Stomach smooth muscle (tissue), 2 donors: Measurements from ENCODE around the gene ENC1.

Experiments used
- H3K27ac ChIP-seq: one replicate; pipeline ENCODE4 v1.7.0; 2013; ENCODE audit warnings: mild to moderate bottlenecking, low read length, inconsistent platforms
- H3K27me3 ChIP-seq, 2 donors: one replicate each; pipeline ENCODE4 v1.7.0; 2013; ENCODE audit warnings: low read length in 2 of 2; ENCODE audit not compliant: insufficient read depth in 2 of 2, control insufficient read depth in 1 of 2
- H3K36me3 ChIP-seq, 2 donors: one replicate each; pipeline ENCODE4 v1.7.0; 2013; ENCODE audit warnings: low read length in 2 of 2; ENCODE audit not compliant: control insufficient read depth in 2 of 2, insufficient read depth in 2 of 2
- H3K4me1 ChIP-seq: one replicate; pipeline ENCODE4 v1.7.0; 2013; ENCODE audit warnings: low read length; ENCODE audit not compliant: control insufficient read depth, insufficient read depth
- H3K4me3 ChIP-seq, 2 donors: one replicate each; pipeline ENCODE4 v1.7.0; 2013; ENCODE audit warnings: low read length in 2 of 2
- H3K9ac ChIP-seq, 2 donors: one replicate each; pipeline ENCODE4 v1.7.0; 2013; ENCODE audit warnings: low read length in 2 of 2, mild to moderate bottlenecking in 1 of 2
- H3K9me3 ChIP-seq, 2 donors: one replicate each; pipeline ENCODE4 v1.7.0; 2013; ENCODE audit warnings: low read length in 2 of 2; ENCODE audit not compliant: control insufficient read depth in 2 of 2
- donor health status: healthy.
- donor health status: Pancreatic carcinoma.

The ENC1 gene

GRCh38 chr5:74623006-74623611, 17.4 kb downstream of the ENC1 start:
- H3K9me3 ChIP-seq: no peaks in the 10 kb centered on the region
- no peak overlapping the region for H3K4me3 ChIP-seq
- H3K4me1 ChIP-seq: no peaks in the 10 kb centered on the region
- peaks cover 0 to 2% of the 10 kb centered on the region in 2 donors for H3K27me3 ChIP-seq
- H3K27ac ChIP-seq: no peak overlapping the region
- no peak overlapping the region for H3K9ac ChIP-seq
- no peaks in the 10 kb centered on the region for H3K36me3 ChIP-seq

- Histone ChIP-seq H3K4me3 (no peak overlapping the region), H3K4me1 (no peaks in the 10 kb centered on the region), H3K9me3 (no peaks in the 10 kb centered on the region), H3K9ac (no peak overlapping the region), H3K36me3 (no peaks in the 10 kb centered on the region), H3K27me3 (peaks cover 0 to 2% of the 10 kb centered on the region in 2 donors), H3K27ac (no peak overlapping the region)
Observed at GRCh38 chr5:74622122-74622521, 18.4 kb downstream of the ENC1 start.

- Histone ChIP-seq H3K9ac (no peak overlapping the region), H3K4me3 (no peak overlapping the region), H3K27ac (no peak overlapping the region), H3K4me1 (no peaks in the 10 kb centered on the region), H3K36me3 (no peaks in the 10 kb centered on the region), H3K27me3 (peaks cover 0 to 2% of the 10 kb centered on the region in 2 donors), H3K9me3 (no peaks in the 10 kb centered on the region)
Observed at GRCh38 chr5:74621492-74621891, 19.0 kb downstream of the ENC1 start.

- no peak overlapping the region for H3K4me3 ChIP-seq
- H3K4me1 ChIP-seq: no peaks in the 10 kb centered on the region
- no peaks in the 10 kb centered on the region for H3K36me3 ChIP-seq
- no peaks in the 10 kb centered on the region for H3K9me3 ChIP-seq
- H3K27me3 ChIP-seq: peaks cover 0 to 2% of the 10 kb centered on the region in 2 donors
- no peak overlapping the region for H3K27ac ChIP-seq
- no peak overlapping the region for H3K9ac ChIP-seq
Observed at GRCh38 chr5:74619308-74619707, 21.2 kb downstream of the ENC1 start.

GRCh38 chr5:74618106-74618505, 22.4 kb downstream of the ENC1 start:
- Histone ChIP-seq H3K9ac (no peak overlapping the region), H3K36me3 (no peaks in the 10 kb centered on the region), H3K4me3 (no peak overlapping the region), H3K27me3 (peaks cover 0 to 2% of the 10 kb centered on the region in 2 donors), H3K4me1 (no peaks in the 10 kb centered on the region), H3K27ac (no peak overlapping the region), H3K9me3 (no peaks in the 10 kb centered on the region)

- H3K36me3 ChIP-seq: no peaks in the 10 kb centered on the region
- peaks cover 0 to 2% of the 10 kb centered on the region in 2 donors for H3K27me3 ChIP-seq
- H3K27ac ChIP-seq: no peak overlapping the region
- H3K4me1 ChIP-seq: no peaks in the 10 kb centered on the region
- H3K9ac ChIP-seq: no peak overlapping the region
- no peak overlapping the region for H3K4me3 ChIP-seq
- H3K9me3 ChIP-seq: no peaks in the 10 kb centered on the region
Observed at GRCh38 chr5:74617202-74617601, 23.3 kb downstream of the ENC1 start.

GRCh38 chr5:74616236-74617146, 24.0 kb downstream of the ENC1 start:
- Histone ChIP-seq H3K4me3 (no peak overlapping the region), H3K9ac (no peak overlapping the region)

GRCh38 chr5:74613283-74613682, 27.2 kb downstream of the ENC1 start:
- no peaks in the 10 kb centered on the region for H3K9me3 ChIP-seq
- H3K27me3 ChIP-seq: no peaks in the 10 kb centered on the region
- no peak overlapping the region for H3K4me3 ChIP-seq
- H3K27ac ChIP-seq: no peak overlapping the region
- no peak overlapping the region for H3K9ac ChIP-seq
- no peaks in the 10 kb centered on the region for H3K36me3 ChIP-seq
- no peaks in the 10 kb centered on the region for H3K4me1 ChIP-seq

More at GRCh38 chr5:74616236-74617146, 24.0 kb downstream of the ENC1 start:
- no peaks in the 10 kb centered on the region for H3K36me3 ChIP-seq
- no peaks in the 10 kb centered on the region for H3K4me1 ChIP-seq
- H3K9me3 ChIP-seq: no peaks in the 10 kb centered on the region
- peaks cover 0 to 2% of the 10 kb centered on the region in 2 donors for H3K27me3 ChIP-seq
- H3K27ac ChIP-seq: no peak overlapping the region

GRCh38 chr5:74612045-74612444, 28.5 kb downstream of the ENC1 start:
- no peaks in the 10 kb centered on the region for H3K27me3 ChIP-seq
- no peak overlapping the region for H3K9ac ChIP-seq
- H3K36me3 ChIP-seq: no peaks in the 10 kb centered on the region
- H3K9me3 ChIP-seq: no peaks in the 10 kb centered on the region
- no peak overlapping the region for H3K4me3 ChIP-seq
- H3K4me1 ChIP-seq: no peaks in the 10 kb centered on the region
- H3K27ac ChIP-seq: no peak overlapping the region

GRCh38 chr5:74608736-74609601, 31.6 kb downstream of the ENC1 start:
- no peaks in the 10 kb centered on the region for H3K9me3 ChIP-seq
- no peak overlapping the region for H3K4me3 ChIP-seq
- H3K27me3 ChIP-seq: no peaks in the 10 kb centered on the region
- H3K4me1 ChIP-seq: no peaks in the 10 kb centered on the region
- no peaks in the 10 kb centered on the region for H3K36me3 ChIP-seq
- H3K27ac ChIP-seq: no peak overlapping the region
- H3K9ac ChIP-seq: no peak overlapping the region
